C4-2B (cell line): ENCODE data around the gene NELFCD.

Experiments used
- ZFX ChIP-seq: fragments of 450-650 bp; IDR thresholded peaks from 2 replicates; pipeline ENCODE4 v1.6.1; 2017
- TF ChIP-seq, protein P1 (sequence below): fragments of 450-650 bp; conservative IDR thresholded peaks from 2 replicates; pipeline ENCODE4 v1.5.1; 2017; ENCODE audit warnings: mild to moderate bottlenecking

DNA sequence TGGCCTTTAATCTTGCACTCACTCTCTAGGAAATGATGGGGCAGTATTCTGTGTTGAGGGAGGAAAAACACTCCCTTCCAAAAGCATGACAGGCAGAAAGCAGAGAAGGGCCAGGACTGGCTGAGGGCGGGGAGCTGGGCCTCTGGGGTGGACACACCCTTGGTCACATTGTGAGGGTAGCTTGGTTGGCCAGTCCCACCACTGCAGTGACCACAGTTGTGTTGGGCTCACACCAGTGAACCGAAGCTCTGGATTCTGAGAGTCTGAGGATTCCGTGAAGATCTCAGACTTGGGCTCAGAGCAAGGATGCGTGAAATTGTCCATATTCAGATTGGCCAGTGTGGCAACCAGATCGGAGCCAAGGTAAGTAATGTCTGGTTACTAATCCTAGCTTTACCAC lies 38.2 kb downstream of the NELFCD start, which contains the start of gene TUBB1:
- TF ChIP-seq, protein P1, sequence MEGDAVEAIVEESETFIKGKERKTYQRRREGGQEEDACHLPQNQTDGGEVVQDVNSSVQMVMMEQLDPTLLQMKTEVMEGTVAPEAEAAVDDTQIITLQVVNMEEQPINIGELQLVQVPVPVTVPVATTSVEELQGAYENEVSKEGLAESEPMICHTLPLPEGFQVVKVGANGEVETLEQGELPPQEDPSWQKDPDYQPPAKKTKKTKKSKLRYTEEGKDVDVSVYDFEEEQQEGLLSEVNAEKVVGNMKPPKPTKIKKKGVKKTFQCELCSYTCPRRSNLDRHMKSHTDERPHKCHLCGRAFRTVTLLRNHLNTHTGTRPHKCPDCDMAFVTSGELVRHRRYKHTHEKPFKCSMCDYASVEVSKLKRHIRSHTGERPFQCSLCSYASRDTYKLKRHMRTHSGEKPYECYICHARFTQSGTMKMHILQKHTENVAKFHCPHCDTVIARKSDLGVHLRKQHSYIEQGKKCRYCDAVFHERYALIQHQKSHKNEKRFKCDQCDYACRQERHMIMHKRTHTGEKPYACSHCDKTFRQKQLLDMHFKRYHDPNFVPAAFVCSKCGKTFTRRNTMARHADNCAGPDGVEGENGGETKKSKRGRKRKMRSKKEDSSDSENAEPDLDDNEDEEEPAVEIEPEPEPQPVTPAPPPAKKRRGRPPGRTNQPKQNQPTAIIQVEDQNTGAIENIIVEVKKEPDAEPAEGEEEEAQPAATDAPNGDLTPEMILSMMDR = no peak
- no peak for TF ChIP-seq ZFX
